ENCODE measurements around the gene IL24. TPM values are rescaled to one million over a fixed set of nuclear protein-coding genes. Genes with fewer than 3 reads are reported as not detected.

The IL24 gene
- total RNA-seq, 1 experiment from 2014 or later, result not detected

DNA sequence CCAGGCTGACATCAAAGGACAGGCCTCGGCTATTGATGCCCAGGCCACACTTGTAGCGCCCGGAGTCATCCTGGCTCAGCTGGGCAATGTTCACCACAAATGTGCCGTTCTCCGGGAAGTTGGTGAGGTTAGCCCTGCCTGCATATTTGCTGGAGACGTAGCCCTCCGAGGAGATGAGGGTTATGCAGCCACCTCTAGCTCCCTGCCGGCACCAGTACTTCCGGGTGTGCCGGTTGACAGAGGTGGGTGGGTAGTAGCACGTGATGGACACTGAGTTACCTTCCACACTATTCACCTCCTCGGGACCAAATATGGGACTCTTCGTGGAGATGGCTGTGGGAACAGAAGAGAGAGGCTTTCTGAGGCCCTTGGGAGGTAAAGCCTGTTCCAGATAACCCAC is 41.9 kb downstream of the IL24 start:
- DNase-seq (ENCODE audit: low read depth, low spot score) (no peak), ATAC-seq (no peak)
- no peak overlapping the region for H2AFZ ChIP-seq (ENCODE audit: low read depth, low read length, poor library complexity, severe bottlenecking)
- BruUV-seq (replicated peaks), result no TSS peak
- no peaks in the 10 kb centered on the region for H3K36me3 ChIP-seq (ENCODE audit: control insufficient read depth in 1 of 2, insufficient read depth in 2 of 2, low read length in 2 of 2)
- intact Hi-C loops (cut with micrococcal nuclease), result no loop called here
- H3K27ac ChIP-seq (ENCODE audit: low read depth, low read length), result no peak overlapping the region
- H3K4me2 ChIP-seq (ENCODE audit: low read length), result no peak overlapping the region
- TF ChIP-seq SIN3A (IDR thresholded peaks at IDR 0.05; ENCODE audit: low read depth), result no peak
- TF ChIP-seq YY1 (IDR thresholded peaks at IDR 0.05; ENCODE audit: extremely low read depth, insufficient replicate concordance, low read depth, low read length), result no peak
- no peak for TF ChIP-seq SP1 (IDR thresholded peaks at IDR 0.05; ENCODE audit: low read depth)
- TF ChIP-seq, protein P1, sequence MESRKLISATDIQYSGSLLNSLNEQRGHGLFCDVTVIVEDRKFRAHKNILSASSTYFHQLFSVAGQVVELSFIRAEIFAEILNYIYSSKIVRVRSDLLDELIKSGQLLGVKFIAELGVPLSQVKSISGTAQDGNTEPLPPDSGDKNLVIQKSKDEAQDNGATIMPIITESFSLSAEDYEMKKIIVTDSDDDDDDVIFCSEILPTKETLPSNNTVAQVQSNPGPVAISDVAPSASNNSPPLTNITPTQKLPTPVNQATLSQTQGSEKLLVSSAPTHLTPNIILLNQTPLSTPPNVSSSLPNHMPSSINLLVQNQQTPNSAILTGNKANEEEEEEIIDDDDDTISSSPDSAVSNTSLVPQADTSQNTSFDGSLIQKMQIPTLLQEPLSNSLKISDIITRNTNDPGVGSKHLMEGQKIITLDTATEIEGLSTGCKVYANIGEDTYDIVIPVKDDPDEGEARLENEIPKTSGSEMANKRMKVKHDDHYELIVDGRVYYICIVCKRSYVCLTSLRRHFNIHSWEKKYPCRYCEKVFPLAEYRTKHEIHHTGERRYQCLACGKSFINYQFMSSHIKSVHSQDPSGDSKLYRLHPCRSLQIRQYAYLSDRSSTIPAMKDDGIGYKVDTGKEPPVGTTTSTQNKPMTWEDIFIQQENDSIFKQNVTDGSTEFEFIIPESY (IDR thresholded peaks at IDR 0.05; ENCODE audit: extremely low read depth, insufficient replicate concordance, low read length), result no peak
- TF ChIP-seq JUND (IDR thresholded peaks at IDR 0.05), result no peak
- TF ChIP-seq, protein P2, sequence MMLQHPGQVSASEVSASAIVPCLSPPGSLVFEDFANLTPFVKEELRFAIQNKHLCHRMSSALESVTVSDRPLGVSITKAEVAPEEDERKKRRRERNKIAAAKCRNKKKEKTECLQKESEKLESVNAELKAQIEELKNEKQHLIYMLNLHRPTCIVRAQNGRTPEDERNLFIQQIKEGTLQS (IDR thresholded peaks at IDR 0.05), result no peak
- TF ChIP-seq, protein P3, sequence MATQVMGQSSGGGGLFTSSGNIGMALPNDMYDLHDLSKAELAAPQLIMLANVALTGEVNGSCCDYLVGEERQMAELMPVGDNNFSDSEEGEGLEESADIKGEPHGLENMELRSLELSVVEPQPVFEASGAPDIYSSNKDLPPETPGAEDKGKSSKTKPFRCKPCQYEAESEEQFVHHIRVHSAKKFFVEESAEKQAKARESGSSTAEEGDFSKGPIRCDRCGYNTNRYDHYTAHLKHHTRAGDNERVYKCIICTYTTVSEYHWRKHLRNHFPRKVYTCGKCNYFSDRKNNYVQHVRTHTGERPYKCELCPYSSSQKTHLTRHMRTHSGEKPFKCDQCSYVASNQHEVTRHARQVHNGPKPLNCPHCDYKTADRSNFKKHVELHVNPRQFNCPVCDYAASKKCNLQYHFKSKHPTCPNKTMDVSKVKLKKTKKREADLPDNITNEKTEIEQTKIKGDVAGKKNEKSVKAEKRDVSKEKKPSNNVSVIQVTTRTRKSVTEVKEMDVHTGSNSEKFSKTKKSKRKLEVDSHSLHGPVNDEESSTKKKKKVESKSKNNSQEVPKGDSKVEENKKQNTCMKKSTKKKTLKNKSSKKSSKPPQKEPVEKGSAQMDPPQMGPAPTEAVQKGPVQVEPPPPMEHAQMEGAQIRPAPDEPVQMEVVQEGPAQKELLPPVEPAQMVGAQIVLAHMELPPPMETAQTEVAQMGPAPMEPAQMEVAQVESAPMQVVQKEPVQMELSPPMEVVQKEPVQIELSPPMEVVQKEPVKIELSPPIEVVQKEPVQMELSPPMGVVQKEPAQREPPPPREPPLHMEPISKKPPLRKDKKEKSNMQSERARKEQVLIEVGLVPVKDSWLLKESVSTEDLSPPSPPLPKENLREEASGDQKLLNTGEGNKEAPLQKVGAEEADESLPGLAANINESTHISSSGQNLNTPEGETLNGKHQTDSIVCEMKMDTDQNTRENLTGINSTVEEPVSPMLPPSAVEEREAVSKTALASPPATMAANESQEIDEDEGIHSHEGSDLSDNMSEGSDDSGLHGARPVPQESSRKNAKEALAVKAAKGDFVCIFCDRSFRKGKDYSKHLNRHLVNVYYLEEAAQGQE (IDR thresholded peaks at IDR 0.05; ENCODE audit: low read depth), result no peak
- TF ChIP-seq RAD21 (IDR thresholded peaks at IDR 0.05; ENCODE audit: low read depth), result no peak
- no peak for TF ChIP-seq CEBPB (IDR thresholded peaks at IDR 0.05; ENCODE audit: low read depth)
- TF ChIP-seq ZNF274 (IDR thresholded peaks at IDR 0.05; ENCODE audit: low read depth, low read length), result no peak
- TF ChIP-seq CBX3 (IDR thresholded peaks at IDR 0.05; ENCODE audit: low read depth), result no peak
- no peak for TF ChIP-seq POLR2A (IDR thresholded peaks at IDR 0.05; ENCODE audit: borderline replicate concordance, extremely low read depth, insufficient read depth, insufficient read length)
- TF ChIP-seq, protein P4, sequence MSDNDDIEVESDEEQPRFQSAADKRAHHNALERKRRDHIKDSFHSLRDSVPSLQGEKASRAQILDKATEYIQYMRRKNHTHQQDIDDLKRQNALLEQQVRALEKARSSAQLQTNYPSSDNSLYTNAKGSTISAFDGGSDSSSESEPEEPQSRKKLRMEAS (IDR thresholded peaks at IDR 0.05), result no peak
- TF ChIP-seq, protein P5, sequence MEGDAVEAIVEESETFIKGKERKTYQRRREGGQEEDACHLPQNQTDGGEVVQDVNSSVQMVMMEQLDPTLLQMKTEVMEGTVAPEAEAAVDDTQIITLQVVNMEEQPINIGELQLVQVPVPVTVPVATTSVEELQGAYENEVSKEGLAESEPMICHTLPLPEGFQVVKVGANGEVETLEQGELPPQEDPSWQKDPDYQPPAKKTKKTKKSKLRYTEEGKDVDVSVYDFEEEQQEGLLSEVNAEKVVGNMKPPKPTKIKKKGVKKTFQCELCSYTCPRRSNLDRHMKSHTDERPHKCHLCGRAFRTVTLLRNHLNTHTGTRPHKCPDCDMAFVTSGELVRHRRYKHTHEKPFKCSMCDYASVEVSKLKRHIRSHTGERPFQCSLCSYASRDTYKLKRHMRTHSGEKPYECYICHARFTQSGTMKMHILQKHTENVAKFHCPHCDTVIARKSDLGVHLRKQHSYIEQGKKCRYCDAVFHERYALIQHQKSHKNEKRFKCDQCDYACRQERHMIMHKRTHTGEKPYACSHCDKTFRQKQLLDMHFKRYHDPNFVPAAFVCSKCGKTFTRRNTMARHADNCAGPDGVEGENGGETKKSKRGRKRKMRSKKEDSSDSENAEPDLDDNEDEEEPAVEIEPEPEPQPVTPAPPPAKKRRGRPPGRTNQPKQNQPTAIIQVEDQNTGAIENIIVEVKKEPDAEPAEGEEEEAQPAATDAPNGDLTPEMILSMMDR (IDR thresholded peaks at IDR 0.05 in 2 of 3, conservative IDR thresholded peaks at IDR 0.05 in 1 of 3; ENCODE audit: borderline replicate concordance in 1 of 3, insufficient read depth in 1 of 3, low read depth in 2 of 3, low read length in 2 of 3), result no peak
- no peak for TF ChIP-seq EZH2 (IDR thresholded peaks at IDR 0.05)
- H3K9me2 ChIP-seq (ENCODE audit: insufficient read depth), result no peaks in the 10 kb centered on the region
- H3K79me2 ChIP-seq (ENCODE audit: insufficient read depth, low read length), result no peaks in the 10 kb centered on the region
- CTCF ChIA-PET, result no interaction called here
- RAD21 ChIA-PET (ENCODE audit: low non-redundant PET in 1 of 2, low total read pairs in 2 of 2, uncharacterized antibody in 2 of 2, unreplicated experiment in 2 of 2), result no interaction called here
- no peaks in the 10 kb centered on the region for H3K4me1 ChIP-seq (ENCODE audit: control insufficient read depth in 1 of 2, insufficient read depth in 2 of 2, low read length in 2 of 2)
- no peaks in the 10 kb centered on the region for H4K20me1 ChIP-seq (ENCODE audit: insufficient read depth)
- no peak overlapping the region for H3K4me3 ChIP-seq (replicated peaks in 1 of 2; ENCODE audit: low read depth in 1 of 2, low read length in 2 of 2)
- POLR2A ChIA-PET, result no interaction called here
- H3K27me3 ChIP-seq (ENCODE audit: insufficient read depth, low read length), result 0 out of 2 replicates have a peak, but pooled peaks cover 4% of the 10 kb centered on the region
- no peaks in the 10 kb centered on the region for H3K9me3 ChIP-seq (ENCODE audit: control insufficient read depth in 1 of 2, insufficient read depth in 1 of 2, low read depth in 1 of 2, low read length in 2 of 2)
- H3K9ac ChIP-seq (ENCODE audit: low read length), result no peak overlapping the region
